Heart left ventricle (tissue), 16 donors: ENCODE results near the gene PTPRN2. TPM values are rescaled to one million over a fixed set of nuclear protein-coding genes. Genes with fewer than 3 reads are reported as not detected.

ENCODE experiments used
- ATAC-seq, 4 donors: fragments of 200-7000 bp; cut with Tn5 transposase; one replicate each; pipeline ENCODE4 v1.9.1; 2020 to 2022; ENCODE audit warnings: moderate library complexity in 4 of 4, mild to moderate bottlenecking in 3 of 4, moderate number of reproducible peaks in 1 of 4
- DNase-seq, 5 donors: peaks; one replicate each; pipeline ENCODE4 v3.0.0-alpha.2; 2020
- H3K27ac ChIP-seq, 12 donors: fragments of 200-600 bp; sonication (generic) in 4 of 12; one replicate each; pipeline versions ENCODE4 v1.5.0 to v1.8.0; 2016 to 2022; ENCODE audit warnings: mild to moderate bottlenecking in 2 of 12
- H3K27me3 ChIP-seq, 9 donors: fragments of 200-600 bp; sonication (generic) in 2 of 9; one replicate each; pipeline versions ENCODE4 v1.5.1 to v1.8.0; 2016 to 2022; ENCODE audit warnings: mild to moderate bottlenecking in 3 of 9
- H3K36me3 ChIP-seq, 9 donors: fragments of 200-600 bp; sonication (generic) in 2 of 9; one replicate each; pipeline versions ENCODE4 v1.5.0 to v1.8.0; 2018 to 2022; ENCODE audit warnings: mild to moderate bottlenecking in 2 of 9
- H3K4me1 ChIP-seq, 12 donors: fragments of 200-600 bp; sonication (generic) in 4 of 12; one replicate each; pipeline versions ENCODE4 v1.5.0 to v1.8.0; 2016 to 2022; ENCODE audit warnings: mild to moderate bottlenecking in 3 of 12
- H3K4me3 ChIP-seq, 12 donors: fragments of 200-600 bp; sonication (generic) in 4 of 12; one replicate each; pipeline versions ENCODE4 v1.5.0 to v1.8.0; 2017 to 2022; ENCODE audit warnings: mild to moderate bottlenecking in 9 of 12, moderate library complexity in 4 of 12
- H3K9me3 ChIP-seq, 12 donors: fragments of 200-600 bp; sonication (generic) in 4 of 12; one replicate each; pipeline versions ENCODE4 v1.5.0 to v1.8.0; 2016 to 2022; ENCODE audit warnings: mild to moderate bottlenecking in 1 of 12
- POLR2A ChIP-seq, 2 donors: fragments of 450-650 bp; IDR thresholded peaks; one replicate each; pipeline ENCODE4 v1.6.1; 2017; ENCODE audit warnings: antibody characterized with exemption in 2 of 2, mild to moderate bottlenecking in 2 of 2, moderate library complexity in 2 of 2
- WGBS, 4 donors: extraction: QIAGEN DNeasy Blood & Tissue Kit in 2 of 4; methylation state at CpG; one replicate each; pipeline versions ENCODE4 v1.1.5 to v1.1.7; 2013 to 2018; 5-methylcytosine and 5-hydroxymethylcytosine counted together
- intact Hi-C, 10 donors: fragments of 100-400 bp; cut with DNase I; formaldehyde crosslinking; loops; one replicate each; pipeline versions ENCODE4 v1.11.1 to v1.14.2; 2022
- polyA plus RNA-seq, 2 donors: library from polyadenylated mRNA; stranded (reverse); fragments of 200-250 nt; gene quantifications; one replicate each; pipeline ENCODE4 v1.2.3, GENCODE V29; 2013
- total RNA-seq, 9 donors: library from RNA; depleted of rRNA in 2 of 9; stranded (reverse); fragments of >200 nt in 2 of 9; fragmentation: NEBNext Ultra II Directional in 3 of 9; extraction: Animal tissue kit (Norgen Biotek cat#: 25700) in 3 of 9; gene quantifications; one replicate each; pipeline versions ENCODE4 v1.1.0 to v1.2.4, GENCODE V29; 2016 to 2023
- TF ChIP-seq, protein P1 (sequence below), 12 donors: fragments of 200-600 bp; sonication (generic) in 4 of 12; IDR thresholded peaks; one replicate each; pipeline versions ENCODE4 v1.5.0 to v1.8.0; 2018 to 2022; ENCODE audit warnings: antibody characterized with exemption in 12 of 12, mild to moderate bottlenecking in 5 of 12
- donor health status: ischemic (EF 13 %, LVEDD 7.1; RV severe dilation, severe dysfunction).
- donor health status: healthy with polysubstance abuse.
- donor health status: DM: no; HTN: yes; CAD: no.
- donor health status: DM: no; HTN: no; CAD: no.
- donor health status: ischemic (EF 25% LVEDD 6.9; RV normal size, moderate dysfunction).
- donor health status: ischemic (EF 25% LVEDD 5.7; RV mildly dilated, moderate dysfunction).
- donor health status: healthy.
- donor health status: DM: yes; HTN: yes; CAD: no.
- donor health status: ischemic (EF 35%, LVEDD 5.7; RV mildly dilated, moderate dysfunction).
- donor health status: nonischemic (EF 11% LVEDD 7.7; RV severe dilation, severe dysfunction).
- donor health status: DM: yes; HTN: yes; CAD: no.
- donor health status: PGD.
- donor health status: ischemic (EF 29% LVEDD 5.4; RV normal size, mild dysfunction).
- donor health status: nonischemic (EF 23%, LVEDD 6.1; RV moderate dilation, normal function).

PTPRN2 gene
- total and polyA plus RNA-seq, 11 donors, result 0.61 to 2.3 (median 1.3) TPM

DNA sequence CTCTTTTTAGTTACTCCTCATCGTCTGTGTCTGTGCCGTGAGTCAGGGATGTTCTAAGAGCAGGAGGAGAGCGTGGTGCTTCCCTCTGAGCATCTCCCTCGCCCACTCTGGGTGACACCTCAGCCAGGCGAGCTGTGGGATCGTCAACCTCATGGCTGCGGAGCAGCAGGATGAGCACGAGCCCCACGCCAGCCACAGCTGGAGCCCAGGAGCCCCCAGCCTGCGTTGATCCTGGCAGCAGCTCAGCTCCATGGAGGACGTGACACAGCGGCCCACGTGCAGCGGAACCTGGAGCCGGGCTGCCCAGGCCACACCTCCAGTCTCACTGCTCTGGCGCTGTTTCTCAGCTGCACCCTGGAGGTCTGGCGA, 512.0 kb downstream of the PTPRN2 start:
- intact Hi-C loops, result no loop called here
- H3K4me1 ChIP-seq, result no peaks in the 10 kb centered on the region
- TF ChIP-seq, protein P1, sequence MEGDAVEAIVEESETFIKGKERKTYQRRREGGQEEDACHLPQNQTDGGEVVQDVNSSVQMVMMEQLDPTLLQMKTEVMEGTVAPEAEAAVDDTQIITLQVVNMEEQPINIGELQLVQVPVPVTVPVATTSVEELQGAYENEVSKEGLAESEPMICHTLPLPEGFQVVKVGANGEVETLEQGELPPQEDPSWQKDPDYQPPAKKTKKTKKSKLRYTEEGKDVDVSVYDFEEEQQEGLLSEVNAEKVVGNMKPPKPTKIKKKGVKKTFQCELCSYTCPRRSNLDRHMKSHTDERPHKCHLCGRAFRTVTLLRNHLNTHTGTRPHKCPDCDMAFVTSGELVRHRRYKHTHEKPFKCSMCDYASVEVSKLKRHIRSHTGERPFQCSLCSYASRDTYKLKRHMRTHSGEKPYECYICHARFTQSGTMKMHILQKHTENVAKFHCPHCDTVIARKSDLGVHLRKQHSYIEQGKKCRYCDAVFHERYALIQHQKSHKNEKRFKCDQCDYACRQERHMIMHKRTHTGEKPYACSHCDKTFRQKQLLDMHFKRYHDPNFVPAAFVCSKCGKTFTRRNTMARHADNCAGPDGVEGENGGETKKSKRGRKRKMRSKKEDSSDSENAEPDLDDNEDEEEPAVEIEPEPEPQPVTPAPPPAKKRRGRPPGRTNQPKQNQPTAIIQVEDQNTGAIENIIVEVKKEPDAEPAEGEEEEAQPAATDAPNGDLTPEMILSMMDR (IDR thresholded peaks at IDR 0.05), result no peak
- no peak for TF ChIP-seq POLR2A (IDR thresholded peaks at IDR 0.05)
- no peaks in the 10 kb centered on the region for H3K9me3 ChIP-seq
- no peak for ATAC-seq
- no peak for DNase-seq
- H3K27ac ChIP-seq, result no peak overlapping the region
- no peaks in the 10 kb centered on the region for H3K36me3 ChIP-seq
- peaks cover 0 to 9% (median 0%) of the 10 kb centered on the region in 9 donors for H3K27me3 ChIP-seq
- WGBS, 4 donors, result 78 to 83% (median 79%) methylated on average over 16 to 17 of the region's 17 CpGs
- no peak overlapping the region for H3K4me3 ChIP-seq

DNA sequence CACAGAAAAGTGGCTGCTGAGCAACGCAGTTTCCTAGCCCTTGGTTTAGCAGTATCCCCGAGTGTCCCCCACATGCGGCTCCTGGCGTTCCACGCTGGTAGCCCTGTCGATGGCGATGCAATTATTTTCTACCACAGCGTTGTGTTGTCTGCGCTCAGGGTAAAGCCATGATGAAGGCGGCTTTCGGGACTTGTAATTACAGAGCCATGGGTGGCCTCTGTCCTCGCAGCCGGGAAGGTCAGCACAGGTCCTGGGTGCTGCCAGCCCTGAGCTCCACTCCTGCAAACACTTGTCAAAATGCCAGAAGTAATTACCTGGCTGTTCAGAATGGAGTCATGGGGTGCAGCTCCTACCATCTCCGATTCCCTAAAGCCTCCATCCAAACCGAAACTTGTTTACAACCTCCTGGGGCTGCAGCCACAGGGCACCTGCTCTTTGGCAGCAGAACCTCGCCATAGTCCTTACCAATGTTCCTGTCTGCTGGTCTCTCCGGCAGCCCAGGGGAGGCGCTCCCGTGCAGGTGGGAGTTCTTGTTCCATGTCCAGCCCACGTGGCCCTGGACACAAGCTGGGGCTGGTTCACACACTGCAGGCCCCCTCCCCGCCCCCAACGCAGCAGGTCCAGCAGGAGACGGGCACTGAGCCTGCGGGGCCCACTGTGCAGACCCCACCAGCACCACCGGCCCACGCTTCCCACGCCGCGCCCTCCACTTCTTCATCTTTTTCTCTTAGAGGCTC, 512.6 kb downstream of the PTPRN2 start:
- no peaks in the 10 kb centered on the region for H3K4me1 ChIP-seq
- H3K27ac ChIP-seq, result no peak overlapping the region
- TF ChIP-seq, protein P1 (IDR thresholded peaks at IDR 0.05), result no peak
- TF ChIP-seq POLR2A (IDR thresholded peaks at IDR 0.05), result no peak
- H3K4me3 ChIP-seq, result no peak overlapping the region
- ATAC-seq (no peak), DNase-seq (no peak)
- 85 to 89% (median 88%) methylated on average over 25 to 29 of the region's 29 CpGs for WGBS, 4 donors
- intact Hi-C loops, result no loop called here
- peaks cover 0 to 9% (median 0%) of the 10 kb centered on the region in 9 donors for H3K27me3 ChIP-seq
- H3K36me3 ChIP-seq, result no peaks in the 10 kb centered on the region
- H3K9me3 ChIP-seq, result no peaks in the 10 kb centered on the region

DNA sequence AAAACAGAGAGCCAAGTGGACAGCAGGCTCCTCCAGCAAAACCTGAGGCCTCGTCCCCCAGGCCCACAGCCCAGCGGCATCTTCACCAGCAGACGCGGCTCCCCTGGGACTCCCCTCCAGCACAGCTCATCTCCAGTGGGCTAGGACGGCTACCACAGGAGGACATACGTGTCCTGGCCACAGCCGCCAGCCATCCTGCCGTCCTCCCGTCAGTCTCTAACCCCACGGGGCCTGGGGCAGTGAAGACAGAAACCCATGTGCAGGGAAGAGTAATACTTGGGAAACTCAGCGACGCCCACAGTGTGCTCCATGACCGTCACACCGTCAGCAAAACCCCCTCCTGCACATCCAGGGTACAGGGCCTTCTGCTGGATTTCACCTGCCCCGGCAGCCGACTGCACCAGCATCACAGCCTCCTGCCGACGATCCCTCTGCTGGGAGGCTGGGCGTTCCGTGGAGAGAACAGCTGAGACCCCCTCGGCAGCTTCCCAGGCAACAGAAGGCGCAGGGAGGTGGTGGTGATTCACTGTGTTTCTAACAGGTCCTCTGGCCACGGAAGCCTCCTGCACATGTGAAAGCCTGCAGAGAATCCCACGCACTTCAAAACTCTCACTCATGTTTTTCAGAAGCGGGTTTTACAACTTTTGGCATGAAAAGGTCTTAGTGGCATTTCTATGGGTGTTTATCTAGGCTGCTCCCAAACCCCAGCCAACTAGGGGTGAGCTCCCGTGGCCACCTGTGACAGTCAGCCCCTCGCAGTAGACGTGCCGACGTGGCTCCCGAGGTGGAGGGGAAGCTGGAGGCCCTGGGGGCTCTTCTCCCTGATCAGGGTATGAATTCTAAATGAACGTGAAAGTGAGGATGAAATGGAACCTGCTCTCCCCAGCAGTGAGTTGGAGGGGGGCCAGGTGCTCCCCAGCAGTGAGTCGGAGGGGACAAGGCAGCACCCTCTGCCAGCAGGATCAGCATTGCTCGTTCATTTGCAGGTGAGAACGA, 513.5 kb downstream of the PTPRN2 start:
- no peak overlapping the region for H3K27ac ChIP-seq
- no peaks in the 10 kb centered on the region for H3K9me3 ChIP-seq
- no peaks in the 10 kb centered on the region for H3K4me1 ChIP-seq
- TF ChIP-seq, protein P1 (IDR thresholded peaks at IDR 0.05), result no peak
- TF ChIP-seq POLR2A (IDR thresholded peaks at IDR 0.05), result no peak
- 77 to 84% (median 84%) methylated on average over 33 to 35 of the region's 35 CpGs for WGBS, 4 donors
- ATAC-seq (no peak), DNase-seq (no peak)
- peaks cover 0 to 9% (median 0%) of the 10 kb centered on the region in 9 donors for H3K27me3 ChIP-seq
- no peak overlapping the region for H3K4me3 ChIP-seq
- no peaks in the 10 kb centered on the region for H3K36me3 ChIP-seq
- intact Hi-C loops, result no loop called here
